Measurements from ENCODE around the gene SKI. TPM values are rescaled to one million over a fixed set of nuclear protein-coding genes. Genes with fewer than 3 reads are reported as not detected.

Gene SKI
- total RNA-seq, 1 donor, result 47.5 TPM

GRCh38 chr1:2229037-2229864 lies 1.1 kb downstream of the SKI start:
- Histone ChIP-seq H3K9me3 (ENCODE audit: low read depth, low read length) (no peaks in the 10 kb centered on the region), H3K27me3 (ENCODE audit: insufficient read depth, low read length) (no peaks in the 10 kb centered on the region), H3K4me3 (ENCODE audit: low read length) (peak overlapping the region; percentile 57), H3K4me1 (ENCODE audit: insufficient read depth, low read length) (peaks cover 67% of the 10 kb centered on the region)

DNA sequence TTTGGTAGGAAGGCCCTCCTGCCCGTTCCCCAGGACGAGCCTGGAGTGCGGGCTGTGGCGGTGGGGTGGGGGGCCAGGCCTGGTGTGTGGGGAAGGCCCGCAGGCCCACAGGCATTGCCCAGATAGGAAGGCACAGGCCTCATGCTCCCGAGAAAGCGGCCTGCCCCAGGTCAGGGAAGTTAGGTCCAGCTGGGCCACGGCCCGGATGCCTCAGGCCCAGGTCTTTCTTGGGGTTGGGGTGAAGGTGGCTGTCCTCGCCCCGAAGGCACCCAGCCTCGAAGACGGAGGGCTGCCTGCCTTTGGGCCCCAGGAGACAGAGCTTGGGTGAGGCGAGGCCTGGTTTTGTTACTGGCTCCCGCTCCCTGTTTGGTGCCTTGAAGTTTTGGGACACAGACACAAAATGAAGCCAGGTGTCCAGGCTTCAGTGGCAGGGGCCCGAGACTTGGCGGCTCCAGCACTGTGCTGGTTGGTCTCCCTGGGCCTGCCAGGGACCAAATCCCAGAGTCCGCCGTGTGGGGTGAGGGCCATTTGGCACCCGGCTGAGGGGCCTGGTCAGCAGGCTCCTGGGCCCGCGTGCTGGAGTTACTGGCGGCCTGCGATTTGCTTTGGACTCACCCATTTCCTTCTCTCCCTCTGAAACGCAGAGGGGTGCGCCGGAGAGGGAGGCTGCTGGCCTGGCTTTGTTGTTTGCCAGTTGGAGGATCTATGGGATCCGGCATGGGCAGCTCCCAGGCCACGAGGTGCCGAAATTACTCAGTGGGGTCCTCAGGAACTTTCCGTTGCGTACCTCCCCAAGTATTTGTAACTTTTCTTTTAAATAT lies 2.0 kb downstream of the SKI start:
- peaks cover 70% of the 10 kb centered on the region for H3K4me1 ChIP-seq (ENCODE audit: insufficient read depth, low read length)
- no peaks in the 10 kb centered on the region for H3K9me3 ChIP-seq (ENCODE audit: low read depth, low read length)
- no peaks in the 10 kb centered on the region for H3K27me3 ChIP-seq (ENCODE audit: insufficient read depth, low read length)
- H3K4me3 ChIP-seq (ENCODE audit: low read length), result peak overlapping the region; percentile 57

DNA sequence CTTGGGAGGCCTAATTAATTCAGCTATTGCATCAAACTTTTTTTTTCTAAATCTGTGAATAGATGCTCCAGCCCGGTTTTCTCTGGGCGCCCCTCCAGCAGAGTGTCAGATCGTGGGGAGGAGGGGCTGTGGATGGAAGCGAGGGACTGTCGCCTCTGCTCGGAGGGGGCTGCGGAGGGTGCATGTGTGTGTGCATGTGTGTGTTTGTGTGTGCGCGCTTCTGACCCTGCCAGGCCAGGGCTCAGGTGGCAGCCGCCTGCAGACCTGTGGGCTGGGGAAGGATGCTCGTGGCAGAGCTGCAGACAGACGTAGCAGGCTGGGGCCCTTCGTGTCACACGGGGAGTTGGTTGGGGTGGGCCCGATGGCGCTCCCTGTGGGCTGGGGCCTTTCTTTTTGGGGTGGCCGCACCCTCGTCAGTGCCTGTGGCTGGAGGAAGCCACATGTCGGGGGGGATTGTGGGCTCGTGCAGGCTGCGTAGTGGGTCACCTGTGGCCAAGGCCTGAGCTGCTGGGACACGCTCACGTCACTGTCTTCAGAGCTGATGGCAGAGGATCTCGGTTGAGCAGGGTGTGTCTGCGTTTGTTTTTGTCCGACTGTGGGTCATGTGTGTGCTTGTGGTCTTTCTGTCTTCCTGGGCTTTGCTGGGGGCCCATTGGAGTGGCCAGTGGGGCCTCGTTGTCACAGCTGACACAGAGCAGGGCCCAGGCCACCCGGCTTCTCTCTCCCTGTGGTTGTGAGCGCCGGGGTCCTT lies 2.8 kb downstream of the SKI start:
- peaks cover 78% of the 10 kb centered on the region for H3K4me1 ChIP-seq (ENCODE audit: insufficient read depth, low read length)

GRCh38 chr1:2231532-2232254 lies 3.6 kb downstream of the SKI start:
- H3K4me3 ChIP-seq (ENCODE audit: low read length), result peak overlapping the region; percentile 57
- no peaks in the 10 kb centered on the region for H3K9me3 ChIP-seq (ENCODE audit: low read depth, low read length)
- H3K4me1 ChIP-seq (ENCODE audit: insufficient read depth, low read length), result peaks cover 81% of the 10 kb centered on the region
- no peaks in the 10 kb centered on the region for H3K27me3 ChIP-seq (ENCODE audit: insufficient read depth, low read length)

More for the DNA sequence above, 2.8 kb downstream of the SKI start:
- Histone ChIP-seq H3K9me3 (ENCODE audit: low read depth, low read length) (no peaks in the 10 kb centered on the region), H3K27me3 (ENCODE audit: insufficient read depth, low read length) (no peaks in the 10 kb centered on the region), H3K4me3 (ENCODE audit: low read length) (peak overlapping the region; percentile 57)

GRCh38 chr1:2232255-2232915 lies 4.3 kb downstream of the SKI start:
- Histone ChIP-seq H3K9me3 (ENCODE audit: low read depth, low read length) (no peaks in the 10 kb centered on the region), H3K4me3 (ENCODE audit: low read length) (peak overlapping the region; percentile 57), H3K4me1 (ENCODE audit: insufficient read depth, low read length) (peaks cover 85% of the 10 kb centered on the region), H3K27me3 (ENCODE audit: insufficient read depth, low read length) (no peaks in the 10 kb centered on the region)

DNA sequence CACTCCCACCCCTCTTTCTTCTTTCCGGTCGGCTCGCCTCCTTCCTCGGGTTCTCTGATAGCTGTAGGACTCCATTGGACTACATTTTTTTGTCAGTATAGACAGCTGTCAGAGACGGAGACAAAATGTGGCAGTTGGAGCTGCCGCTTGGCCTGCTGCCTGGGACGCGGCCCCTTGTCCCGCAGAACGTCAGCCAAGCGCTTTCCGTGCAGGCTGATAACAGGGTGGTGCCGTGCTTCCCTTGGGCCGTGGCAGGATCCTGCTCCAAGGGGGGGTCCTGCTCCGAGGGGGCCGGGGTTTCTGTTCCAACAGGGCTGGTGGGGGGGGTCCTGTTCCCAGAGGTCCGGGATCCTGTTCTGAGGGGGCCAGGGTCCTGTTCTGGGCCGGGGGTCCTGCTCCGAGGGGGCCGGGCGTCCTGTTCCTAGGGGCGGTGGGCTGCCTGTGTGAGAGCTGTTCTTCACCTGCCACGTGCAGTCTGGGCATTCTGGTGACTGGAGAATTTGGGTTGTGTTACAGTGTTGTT lies 4.9 kb downstream of the SKI start:
- Histone ChIP-seq H3K9me3 (ENCODE audit: low read depth, low read length) (no peaks in the 10 kb centered on the region), H3K4me3 (ENCODE audit: low read length) (peak overlapping the region; percentile 57), H3K27me3 (ENCODE audit: insufficient read depth, low read length) (no peaks in the 10 kb centered on the region), H3K4me1 (ENCODE audit: insufficient read depth, low read length) (peaks cover 91% of the 10 kb centered on the region)

DNA sequence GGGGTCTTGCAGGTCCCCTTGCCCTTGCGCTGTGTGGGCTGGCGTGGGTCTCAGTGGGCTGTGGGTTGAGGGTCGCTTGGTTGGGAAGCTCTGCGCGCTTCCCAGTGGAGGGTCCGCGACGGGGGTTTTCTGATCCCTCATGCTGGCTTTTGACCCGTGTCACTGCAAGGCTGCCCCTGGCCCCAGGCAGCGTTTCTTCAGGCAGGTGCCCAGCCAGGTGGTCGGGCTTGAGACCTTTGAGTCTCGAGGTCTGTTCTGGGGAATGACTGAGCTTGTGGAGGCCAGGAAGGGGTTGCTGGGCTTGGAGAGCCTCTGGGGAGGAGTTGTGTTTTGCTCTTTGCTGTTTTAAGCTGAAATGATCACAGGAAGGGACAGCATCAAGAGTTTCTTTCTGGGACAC lies 5.3 kb downstream of the SKI start:
- Histone ChIP-seq H3K4me1 (ENCODE audit: insufficient read depth, low read length) (peaks cover 96% of the 10 kb centered on the region), H3K9me3 (ENCODE audit: low read depth, low read length) (no peaks in the 10 kb centered on the region), H3K27me3 (ENCODE audit: insufficient read depth, low read length) (no peaks in the 10 kb centered on the region), H3K4me3 (ENCODE audit: low read length) (peak overlapping the region; percentile 23)

DNA sequence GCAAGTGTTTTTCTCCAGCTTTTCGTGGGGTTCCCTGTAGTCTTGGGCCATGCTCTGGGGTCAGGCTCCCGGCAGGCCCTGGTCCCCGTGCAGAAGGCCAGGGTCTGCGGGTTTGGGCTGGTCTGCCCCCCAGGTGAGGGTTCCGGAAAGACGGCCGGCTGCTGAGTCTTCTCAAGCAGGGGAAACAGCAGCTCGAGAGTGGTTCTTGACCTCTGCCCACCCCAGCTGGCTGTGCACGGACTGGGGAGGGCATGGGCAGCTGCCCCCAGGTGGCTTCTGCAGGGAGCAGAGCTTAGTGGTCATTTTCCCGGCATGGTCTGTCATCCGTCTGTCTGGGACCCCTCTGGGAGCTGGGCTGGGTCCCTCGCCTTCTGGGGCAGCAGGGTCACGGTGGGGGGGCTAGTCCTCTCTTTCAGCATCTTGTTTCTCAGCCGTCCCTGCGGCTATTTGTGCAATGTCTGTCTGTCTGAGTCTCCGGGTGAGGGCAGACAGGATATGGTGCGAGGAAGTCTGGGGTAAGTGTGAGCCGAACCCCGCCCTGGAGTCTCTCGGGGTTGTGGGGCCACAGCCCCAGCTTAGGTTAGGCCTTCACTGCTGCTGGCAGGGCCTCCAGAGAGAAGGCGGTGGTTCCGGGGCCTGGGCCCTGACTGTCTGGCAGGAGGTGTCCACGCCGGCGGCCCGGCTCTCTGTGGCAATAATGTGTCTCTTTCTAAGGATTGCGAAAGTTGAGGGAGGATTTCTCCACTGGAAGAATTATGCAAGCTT lies 6.1 kb downstream of the SKI start:
- Histone ChIP-seq H3K27me3 (ENCODE audit: insufficient read depth, low read length) (no peaks in the 10 kb centered on the region), H3K9me3 (ENCODE audit: low read depth, low read length) (no peaks in the 10 kb centered on the region), H3K4me3 (ENCODE audit: low read length) (peak overlapping the region; percentile 23), H3K4me1 (ENCODE audit: insufficient read depth, low read length) (peaks cover 99% of the 10 kb centered on the region)

DNA sequence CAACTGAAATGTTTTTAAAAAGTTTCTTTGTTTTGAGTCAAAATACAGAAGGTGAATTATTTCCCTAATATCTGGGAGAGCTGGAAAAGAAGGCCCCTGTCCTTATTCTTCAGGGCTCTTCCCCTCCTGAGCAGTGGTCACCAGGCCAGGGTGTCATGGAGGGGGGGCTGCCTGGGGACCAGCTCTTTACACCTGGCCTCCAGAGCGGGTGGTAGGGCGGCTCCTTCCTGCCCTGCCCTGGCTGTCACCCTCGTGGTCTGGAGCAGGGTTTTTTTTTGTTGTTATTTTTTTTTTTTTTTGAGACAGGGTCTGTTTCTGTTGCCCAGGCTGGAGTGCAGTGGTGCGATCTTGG lies 6.6 kb downstream of the SKI start:
- Histone ChIP-seq H3K4me3 (ENCODE audit: low read length) (peak overlapping the region; percentile 23), H3K4me1 (ENCODE audit: insufficient read depth, low read length) (peaks cover 99% of the 10 kb centered on the region), H3K27me3 (ENCODE audit: insufficient read depth, low read length) (no peaks in the 10 kb centered on the region), H3K9me3 (ENCODE audit: low read depth, low read length) (no peaks in the 10 kb centered on the region)

DNA sequence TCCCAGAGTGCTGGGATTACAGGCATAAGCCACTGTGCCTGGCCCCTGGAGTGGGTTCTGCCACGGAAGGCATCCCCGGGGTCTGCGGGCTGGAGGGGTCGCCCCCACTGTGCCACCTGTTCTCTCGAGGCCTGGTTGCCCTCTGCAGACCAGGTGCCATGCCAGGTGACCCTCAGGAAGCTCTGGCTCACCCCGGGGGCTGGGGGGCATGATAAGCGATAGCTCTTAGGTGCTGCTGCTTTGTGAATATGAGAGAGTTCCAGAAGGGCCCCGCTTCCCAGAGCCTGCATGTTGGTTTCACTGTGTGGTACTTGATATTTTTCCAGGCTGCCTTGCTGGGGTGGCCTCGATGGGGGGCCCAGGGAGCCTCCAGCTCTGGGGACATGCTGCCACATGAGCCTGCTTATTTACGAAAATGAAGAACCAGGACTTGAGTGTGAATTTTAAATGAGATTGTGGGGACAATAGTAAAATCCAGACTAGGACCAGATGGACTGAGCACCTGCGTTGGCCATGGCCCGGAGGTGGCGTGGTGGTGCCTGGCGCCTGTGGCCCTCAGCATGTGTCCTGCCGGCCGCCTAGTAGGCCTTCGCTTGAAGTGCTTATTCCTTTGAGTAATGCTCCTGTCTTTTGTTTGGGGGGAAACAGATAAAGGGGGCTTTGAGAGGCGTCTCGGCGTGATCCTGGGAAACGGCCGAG lies 7.3 kb downstream of the SKI start:
- no peak overlapping the region for H3K4me3 ChIP-seq (ENCODE audit: low read length)
- no peaks in the 10 kb centered on the region for H3K9me3 ChIP-seq (ENCODE audit: low read depth, low read length)
- H3K4me1 ChIP-seq (ENCODE audit: insufficient read depth, low read length), result peaks cover 99% of the 10 kb centered on the region
- H3K27me3 ChIP-seq (ENCODE audit: insufficient read depth, low read length), result no peaks in the 10 kb centered on the region

DNA sequence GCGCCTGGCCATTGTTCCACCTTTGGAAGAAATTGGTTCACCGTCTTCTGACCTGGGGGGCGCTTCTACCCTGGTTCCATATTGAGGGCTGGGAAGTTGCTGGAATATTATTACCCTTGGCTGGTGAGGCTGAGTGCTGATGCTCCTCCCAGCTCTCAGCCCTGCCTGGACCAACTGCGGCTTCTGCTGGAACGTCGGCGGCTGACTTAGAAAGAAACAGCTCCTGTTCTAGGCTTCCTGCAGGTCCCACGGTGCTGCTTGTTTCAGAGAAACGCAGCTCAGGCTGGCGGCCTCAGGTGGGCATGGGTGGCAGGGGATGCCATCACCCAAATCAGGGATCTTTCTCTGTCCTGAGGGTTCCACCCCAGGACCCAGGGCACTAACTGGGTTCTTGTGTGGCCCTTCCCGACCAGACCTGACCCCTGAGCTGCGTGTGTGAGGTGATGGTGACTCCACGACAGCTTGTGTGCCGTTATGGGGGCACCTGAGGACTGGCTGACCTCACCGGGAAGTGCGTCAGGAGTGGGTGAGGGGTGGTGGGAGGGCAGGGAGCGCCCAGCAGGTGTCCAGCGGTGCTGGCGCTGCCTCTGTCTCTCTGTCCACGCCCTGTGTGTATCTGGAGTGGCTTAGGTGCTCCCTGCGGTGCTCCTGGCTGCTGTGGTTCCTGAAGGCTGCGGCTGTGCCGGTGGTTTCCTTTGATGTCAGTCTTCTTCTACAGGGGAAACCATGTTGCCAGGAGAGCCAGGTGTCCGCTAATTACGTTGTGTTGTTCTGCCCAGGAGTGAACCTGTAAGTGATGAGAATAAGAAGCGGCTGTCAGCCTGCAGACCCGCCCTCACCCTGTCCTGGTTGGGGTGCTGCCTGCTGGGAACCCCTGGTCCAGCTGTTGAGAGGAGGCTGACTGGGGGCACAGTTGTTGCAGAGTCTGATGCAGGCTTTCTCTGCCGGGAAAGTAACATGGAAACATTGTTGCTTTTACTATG lies 8.9 kb downstream of the SKI start:
- Histone ChIP-seq H3K4me1 (ENCODE audit: insufficient read depth, low read length) (peaks cover 99% of the 10 kb centered on the region), H3K4me3 (ENCODE audit: low read length) (no peak overlapping the region), H3K27me3 (ENCODE audit: insufficient read depth, low read length) (no peaks in the 10 kb centered on the region), H3K9me3 (ENCODE audit: low read depth, low read length) (no peaks in the 10 kb centered on the region)

DNA sequence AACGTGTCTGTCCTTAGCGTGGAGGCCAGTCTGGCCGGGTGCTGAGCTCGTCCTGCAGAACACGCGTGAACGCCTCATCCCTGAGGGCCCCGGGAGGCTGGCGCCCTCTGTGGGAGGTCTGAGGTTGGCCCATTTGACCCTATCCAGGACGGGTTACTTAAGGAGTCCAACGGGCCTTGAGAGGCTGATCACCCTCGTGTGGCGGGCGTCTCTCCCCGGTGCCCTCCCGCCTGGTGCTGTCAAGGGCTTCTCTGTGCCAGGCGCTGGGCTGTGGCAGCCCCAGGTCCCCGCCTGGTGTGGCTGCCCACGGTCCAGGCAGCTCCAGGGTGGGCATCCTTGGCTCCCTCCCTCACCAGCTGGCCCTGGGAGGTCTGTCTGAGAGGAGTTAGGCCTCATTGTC lies 9.7 kb downstream of the SKI start:
- H3K9me3 ChIP-seq (ENCODE audit: low read depth, low read length), result no peaks in the 10 kb centered on the region
- H3K27me3 ChIP-seq (ENCODE audit: insufficient read depth, low read length), result no peaks in the 10 kb centered on the region
- peaks cover 97% of the 10 kb centered on the region for H3K4me1 ChIP-seq (ENCODE audit: insufficient read depth, low read length)
- H3K4me3 ChIP-seq (ENCODE audit: low read length), result no peak overlapping the region

All from mononuclear cell (primary cell).